Effector memory CD8-positive, alpha-beta T cell (primary cell): Measurements from ENCODE around the gene TRIM63.

ENCODE experiments used
- ATAC-seq: fragments of 150-1000 bp; cut with Tn5 transposase; replicated peaks from 2 replicates; pipeline ENCODE4 v1.10.0; 2021; ENCODE audit warnings: mild to moderate bottlenecking, moderate library complexity
- DNase-seq, 3 experiments: peaks; one replicate each; pipeline ENCODE4 v3.0.0; 2021
- H3K27ac Mint-ChIP-seq, 2 donors: one replicate each; pipeline ENCODE4 v1.8.0; 2022; ENCODE audit warnings: mild to moderate bottlenecking in 2 of 2, mixed read lengths in 2 of 2, moderate library complexity in 2 of 2
- H3K27me3 Mint-ChIP-seq, 2 donors: one replicate each; pipeline ENCODE4 v1.8.0; 2022; ENCODE audit warnings: mixed read lengths in 2 of 2
- H3K36me3 Mint-ChIP-seq: one replicate; pipeline ENCODE4 v1.8.0; 2022; ENCODE audit warnings: mild to moderate bottlenecking, moderate library complexity, mixed read lengths; ENCODE audit not compliant: insufficient read depth
- H3K4me1 Mint-ChIP-seq, 2 donors: one replicate each; pipeline ENCODE4 v1.8.0; 2022; ENCODE audit warnings: low read depth in 2 of 2, mixed read lengths in 2 of 2
- H3K4me3 Mint-ChIP-seq, 2 donors: one replicate each; pipeline ENCODE4 v1.8.0; 2022; ENCODE audit warnings: mild to moderate bottlenecking in 2 of 2, mixed read lengths in 2 of 2, moderate library complexity in 2 of 2
- H3K9me3 Mint-ChIP-seq, 2 donors: one replicate each; pipeline ENCODE4 v1.8.0; 2022; ENCODE audit warnings: mixed read lengths in 2 of 2

The TRIM63 gene

DNA sequence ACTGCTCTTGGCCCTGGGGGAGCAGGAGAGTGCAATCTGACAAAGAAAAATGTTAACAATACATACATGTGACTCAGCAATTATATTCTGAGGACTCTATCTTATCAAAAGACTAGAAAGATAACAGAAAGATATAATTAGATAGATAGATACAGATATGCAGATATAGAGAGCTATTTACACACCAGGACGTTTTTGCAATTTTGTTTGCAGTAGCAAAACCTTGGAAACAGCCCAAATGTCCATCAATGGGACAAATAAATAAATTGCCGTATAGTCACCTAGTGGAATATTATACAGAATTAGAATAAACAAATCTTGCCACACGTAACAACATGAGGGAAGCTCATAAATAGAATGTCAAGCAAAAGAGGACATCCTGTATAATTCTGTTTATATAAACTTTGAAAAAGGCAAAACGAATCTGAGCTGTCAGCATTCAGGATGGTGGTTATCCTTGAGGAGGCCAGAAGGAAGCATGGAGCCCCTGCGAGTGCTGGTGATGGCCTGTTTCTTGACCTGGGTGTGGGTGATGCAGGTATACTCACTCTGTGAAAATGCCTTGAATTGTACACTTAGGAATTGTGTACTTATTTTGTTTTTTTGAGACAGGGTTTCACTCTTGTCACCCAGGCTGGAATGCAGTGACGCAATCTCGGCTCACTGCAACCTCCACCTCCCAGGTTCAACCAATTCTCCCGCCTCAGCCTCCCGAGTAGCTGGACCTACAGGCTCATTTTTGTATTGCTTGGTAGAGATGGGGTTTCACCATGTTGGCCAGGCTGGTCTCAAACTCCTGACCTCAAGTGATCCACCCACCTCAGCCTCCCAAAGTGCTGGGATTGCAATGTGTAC, 12.8 kb upstream of the TRIM63 start:
- Mint-ChIP-seq H3K4me3 (no peak overlapping the region), H3K9me3 (no peaks in the 10 kb centered on the region), H3K27ac (no peak overlapping the region), H3K27me3 (peaks cover 51 to 70% of the 10 kb centered on the region in 2 donors), H3K4me1 (no peaks in the 10 kb centered on the region), H3K36me3 (no peaks in the 10 kb centered on the region)
- no peak for ATAC-seq
- DNase-seq: no peak

- no peaks in the 10 kb centered on the region for H3K9me3 Mint-ChIP-seq
- no peak overlapping the region for H3K4me3 Mint-ChIP-seq
- ATAC-seq (no peak), DNase-seq (no peak)
- peaks cover 41 to 63% of the 10 kb centered on the region in 2 donors for H3K27me3 Mint-ChIP-seq
- no peaks in the 10 kb centered on the region for H3K4me1 Mint-ChIP-seq
- no peak overlapping the region for H3K27ac Mint-ChIP-seq
- no peaks in the 10 kb centered on the region for H3K36me3 Mint-ChIP-seq
These were observed 11.7 kb upstream of the TRIM63 start for GRCh38 chr1:26079178-26079563.

GRCh38 chr1:26078286-26079177, 11.1 kb upstream of the TRIM63 start:
- no peak for ATAC-seq
- H3K4me1 Mint-ChIP-seq: no peaks in the 10 kb centered on the region
- H3K27me3 Mint-ChIP-seq: peaks cover 38 to 62% of the 10 kb centered on the region in 2 donors
- no peaks in the 10 kb centered on the region for H3K36me3 Mint-ChIP-seq
- no peaks in the 10 kb centered on the region for H3K9me3 Mint-ChIP-seq
- DNase-seq: no peak
- H3K27ac Mint-ChIP-seq: no peak overlapping the region
- no peak overlapping the region for H3K4me3 Mint-ChIP-seq

GRCh38 chr1:26077524-26077923, 10.1 kb upstream of the TRIM63 start:
- no peak for DNase-seq
- H3K27ac Mint-ChIP-seq: no peak overlapping the region
- H3K36me3 Mint-ChIP-seq: no peaks in the 10 kb centered on the region
- no peaks in the 10 kb centered on the region for H3K9me3 Mint-ChIP-seq
- peaks cover 47 to 69% of the 10 kb centered on the region in 2 donors for H3K27me3 Mint-ChIP-seq
- H3K4me3 Mint-ChIP-seq: no peak overlapping the region
- H3K4me1 Mint-ChIP-seq: no peaks in the 10 kb centered on the region
- no peak for ATAC-seq

DNA sequence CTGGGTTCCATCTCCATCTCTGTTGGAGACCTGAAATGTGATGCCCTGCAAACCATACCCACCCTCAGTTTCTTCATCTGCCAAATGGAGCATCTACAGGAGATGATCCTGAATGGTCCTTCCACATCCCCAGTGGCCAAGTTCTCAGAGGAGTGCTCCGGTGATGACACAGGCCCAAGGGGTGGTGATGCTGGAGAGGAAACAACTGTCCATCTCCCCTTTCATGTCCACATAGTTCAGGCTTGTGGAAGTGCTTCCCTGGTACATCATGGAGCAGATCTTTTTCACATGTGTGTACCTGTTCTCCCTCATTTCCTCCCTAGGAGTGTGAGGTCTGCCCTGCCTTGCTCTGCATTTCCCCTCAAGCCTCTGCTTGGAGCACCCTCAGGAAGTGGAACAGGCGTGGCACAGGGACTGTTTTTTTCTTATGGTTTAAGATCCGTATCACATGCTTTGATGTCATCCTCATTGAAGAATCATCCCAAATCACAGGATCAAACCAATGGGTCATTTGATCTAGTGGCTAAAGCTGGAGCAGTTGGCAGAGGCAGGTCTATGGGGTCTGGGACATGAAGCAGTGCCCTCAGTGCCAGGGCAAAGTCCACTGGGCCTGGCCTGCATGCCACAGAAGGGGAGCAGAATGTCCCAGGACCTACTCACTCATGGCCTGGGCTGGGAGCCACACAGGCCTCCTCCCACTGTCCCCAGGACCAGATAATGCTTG, 8.2 kb upstream of the TRIM63 start:
- Mint-ChIP-seq H3K4me1 (no peaks in the 10 kb centered on the region), H3K36me3 (no peaks in the 10 kb centered on the region), H3K27me3 (peaks cover 47 to 78% of the 10 kb centered on the region in 2 donors), H3K9me3 (no peaks in the 10 kb centered on the region), H3K4me3 (no peak overlapping the region), H3K27ac (no peak overlapping the region)
- ATAC-seq (no peak), DNase-seq (no peak)

DNA sequence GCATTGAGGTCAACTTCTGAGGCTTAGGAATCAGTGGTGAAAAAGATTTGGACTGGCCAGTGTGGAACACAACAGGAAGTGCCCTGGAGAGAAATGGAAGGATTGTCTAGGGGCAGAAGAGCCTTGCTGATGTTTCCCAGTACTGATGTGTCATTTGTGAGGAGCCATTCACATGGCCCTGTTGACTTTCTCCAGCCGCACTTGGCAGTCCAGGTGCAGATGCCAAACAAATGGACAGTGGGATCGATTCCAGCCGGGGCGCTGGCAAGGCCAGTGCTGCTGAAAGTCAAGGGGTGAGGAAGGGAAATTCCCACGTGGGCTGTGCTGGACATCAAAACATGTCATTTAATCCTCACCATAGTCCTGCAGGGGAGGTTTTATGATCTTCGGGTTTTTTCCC, 4.9 kb upstream of the TRIM63 start:
- ATAC-seq: no peak
- no peaks in the 10 kb centered on the region for H3K36me3 Mint-ChIP-seq
- DNase-seq: no peak
- H3K4me3 Mint-ChIP-seq: no peak overlapping the region
- no peaks in the 10 kb centered on the region for H3K4me1 Mint-ChIP-seq
- H3K27me3 Mint-ChIP-seq: peaks cover 48 to 86% of the 10 kb centered on the region in 2 donors
- H3K9me3 Mint-ChIP-seq: no peaks in the 10 kb centered on the region
- no peak overlapping the region for H3K27ac Mint-ChIP-seq

DNA sequence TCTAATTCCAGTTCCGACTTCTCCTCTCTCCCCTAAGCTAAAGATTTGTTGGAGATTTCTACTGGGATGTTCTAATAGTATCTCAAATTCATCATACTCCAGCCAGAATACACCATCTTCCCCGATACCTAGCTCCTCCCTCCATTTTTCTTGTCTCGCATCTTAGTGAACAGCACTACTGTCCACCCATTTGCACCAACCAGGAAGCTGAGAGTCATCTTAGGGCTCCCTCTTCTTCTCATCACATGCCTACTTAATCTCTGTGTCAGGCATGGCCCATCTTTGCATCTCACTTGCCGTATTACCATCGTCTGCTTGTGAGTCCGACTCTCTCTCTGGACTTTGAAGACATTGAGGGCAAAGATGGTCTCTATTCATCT, 3.5 kb upstream of the TRIM63 start:
- H3K36me3 Mint-ChIP-seq: no peaks in the 10 kb centered on the region
- DNase-seq (no peak), ATAC-seq (no peak)
- H3K27me3 Mint-ChIP-seq: peaks cover 45 to 86% of the 10 kb centered on the region in 2 donors
- no peaks in the 10 kb centered on the region for H3K9me3 Mint-ChIP-seq
- no peak overlapping the region for H3K27ac Mint-ChIP-seq
- H3K4me1 Mint-ChIP-seq: no peaks in the 10 kb centered on the region
- no peak overlapping the region for H3K4me3 Mint-ChIP-seq

- Mint-ChIP-seq H3K27me3 (peaks cover 48 to 86% of the 10 kb centered on the region in 2 donors), H3K4me1 (no peaks in the 10 kb centered on the region), H3K9me3 (no peaks in the 10 kb centered on the region), H3K4me3 (no peak overlapping the region), H3K27ac (no peak overlapping the region), H3K36me3 (no peaks in the 10 kb centered on the region)
- DNase-seq: no peak
- no peak for ATAC-seq
These were observed 3.0 kb upstream of the TRIM63 start for GRCh38 chr1:26070296-26070962.

DNA sequence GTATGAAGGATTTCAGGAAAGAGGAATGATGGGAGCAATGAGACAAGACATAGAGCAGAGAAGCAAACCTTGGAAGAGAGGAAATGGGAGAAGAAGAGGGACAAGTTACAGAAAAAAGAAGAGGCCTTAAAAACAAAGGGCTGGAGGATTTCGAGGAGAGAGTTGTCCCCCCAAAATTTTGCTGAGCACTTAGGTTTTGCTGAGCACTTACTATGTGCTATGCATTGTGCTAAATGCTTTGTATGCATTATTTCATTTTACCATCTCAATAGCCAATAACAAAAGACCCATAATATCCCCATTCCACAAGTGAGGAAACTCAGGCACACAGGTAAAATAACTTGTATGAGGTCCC, 2.5 kb upstream of the TRIM63 start:
- DNase-seq: no peak
- Mint-ChIP-seq H3K4me3 (no peak overlapping the region), H3K36me3 (no peaks in the 10 kb centered on the region), H3K27me3 (peaks cover 52 to 81% of the 10 kb centered on the region in 2 donors), H3K9me3 (no peaks in the 10 kb centered on the region), H3K27ac (no peak overlapping the region), H3K4me1 (no peaks in the 10 kb centered on the region)
- no peak for ATAC-seq

GRCh38 chr1:26066857-26067256, 573 bp downstream of the TRIM63 start:
- no peak overlapping the region for H3K27ac Mint-ChIP-seq
- no peak for ATAC-seq
- H3K9me3 Mint-ChIP-seq: no peaks in the 10 kb centered on the region
- H3K4me1 Mint-ChIP-seq: no peaks in the 10 kb centered on the region
- H3K27me3 Mint-ChIP-seq: peaks cover 52 to 70% of the 10 kb centered on the region in 2 donors
- no peak overlapping the region for H3K4me3 Mint-ChIP-seq
- H3K36me3 Mint-ChIP-seq: no peaks in the 10 kb centered on the region
- no peak for DNase-seq

DNA sequence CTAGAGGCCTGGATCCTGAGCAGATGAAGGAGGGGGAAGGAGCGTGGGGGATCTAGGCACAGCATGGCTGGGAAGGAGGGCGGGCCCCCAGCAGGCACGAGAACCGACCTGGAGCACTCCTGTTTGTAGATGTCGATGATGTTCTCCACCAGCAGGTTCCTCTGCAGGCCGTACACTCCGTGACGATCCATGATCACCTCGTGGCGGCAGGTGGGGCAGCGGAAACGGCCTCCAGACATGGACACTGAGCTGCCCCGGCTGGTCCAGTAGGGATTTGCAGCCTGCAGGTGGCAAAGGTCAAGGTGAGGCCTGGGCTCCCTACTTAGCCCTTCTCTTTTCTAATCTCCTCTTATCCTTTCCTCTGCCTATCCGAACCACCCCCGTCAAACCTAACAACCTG, 1.3 kb downstream of the TRIM63 start:
- ATAC-seq: no peak
- no peak overlapping the region for H3K27ac Mint-ChIP-seq
- peaks cover 51 to 63% of the 10 kb centered on the region in 2 donors for H3K27me3 Mint-ChIP-seq
- no peaks in the 10 kb centered on the region for H3K4me1 Mint-ChIP-seq
- no peaks in the 10 kb centered on the region for H3K9me3 Mint-ChIP-seq
- H3K4me3 Mint-ChIP-seq: no peak overlapping the region
- no peak for DNase-seq
- H3K36me3 Mint-ChIP-seq: no peaks in the 10 kb centered on the region

GRCh38 chr1:26064553-26064952, 2.9 kb downstream of the TRIM63 start:
- Mint-ChIP-seq H3K27ac (no peak overlapping the region), H3K27me3 (peaks cover 61 to 66% of the 10 kb centered on the region in 2 donors)

More at GRCh38 chr1:26064553-26064952, 2.9 kb downstream of the TRIM63 start:
- Mint-ChIP-seq H3K9me3 (no peaks in the 10 kb centered on the region), H3K4me1 (no peaks in the 10 kb centered on the region), H3K4me3 (no peak overlapping the region), H3K36me3 (no peaks in the 10 kb centered on the region)
- DNase-seq: no peak
- ATAC-seq: no peak
